Measurements from ENCODE around the gene RPS6KA3. TPM values are rescaled to one million over a fixed set of nuclear protein-coding genes. Genes with fewer than 3 reads are reported as not detected.

The RPS6KA3 gene
- polyA plus RNA-seq, 1 of the 3 experiments (the other 2 are of a cell fraction) = 14.3 TPM

GRCh38 chrX:20269848-20270561, 3.3 kb upstream of the RPS6KA3 start (continued):
- TF ChIP-seq RCOR1 (IDR thresholded peaks at IDR 0.05; ENCODE audit: low read length) (no peak), MEF2A (IDR thresholded peaks at IDR 0.05; ENCODE audit: borderline replicate concordance, low read depth) (no peak), TEAD4 (IDR thresholded peaks at IDR 0.05; ENCODE audit: borderline replicate concordance, insufficient read depth) (no peak)

DNA sequence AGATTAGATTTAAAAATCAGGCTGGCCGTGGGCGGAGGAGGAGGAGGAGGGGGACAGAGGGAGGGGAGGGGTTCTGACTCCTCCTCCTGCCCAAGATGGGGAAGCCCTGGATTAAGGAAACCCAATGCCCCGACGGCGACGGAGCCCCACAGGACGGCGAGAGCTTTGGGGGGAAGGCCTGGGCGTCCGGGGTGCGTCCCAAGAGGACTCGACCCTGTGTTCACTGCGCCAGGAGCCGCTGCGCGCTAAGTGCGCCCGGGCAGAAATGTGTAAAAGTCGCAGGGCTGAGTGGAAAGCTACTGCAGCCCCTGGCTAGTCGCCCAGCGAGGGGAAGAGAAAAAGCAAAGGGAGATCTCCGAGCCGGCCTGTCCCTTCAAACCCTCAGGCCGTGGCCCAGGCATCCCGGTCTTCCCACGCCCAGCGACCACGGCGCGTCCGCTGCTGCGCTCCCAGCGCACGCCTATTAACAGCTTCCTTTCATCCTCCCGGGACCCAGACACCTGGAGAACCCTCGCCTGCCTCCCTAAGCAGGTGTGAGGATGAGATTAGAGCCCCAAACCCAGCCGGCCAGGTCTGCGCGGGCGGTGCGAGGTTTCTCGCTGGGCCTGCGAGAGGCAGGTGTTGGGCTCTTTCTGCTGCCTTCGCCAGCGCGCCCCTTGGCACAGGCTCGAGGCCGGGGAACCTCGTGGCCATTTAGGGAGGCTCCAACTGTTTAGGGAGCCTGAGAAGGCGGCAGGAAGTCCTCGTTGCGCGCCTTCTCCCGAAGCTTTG, 1.4 kb upstream of the RPS6KA3 start:
- no peaks in the 10 kb centered on the region for H3K36me3 ChIP-seq (replicated peaks in 1 of 2; ENCODE audit: control insufficient read depth in 1 of 2, insufficient read depth in 2 of 2, low read length in 1 of 2)
- no peaks in the 10 kb centered on the region; a peak in 2 of 4 replicates for H3K4me1 ChIP-seq (ENCODE audit: control insufficient read depth in 1 of 2, insufficient read depth in 2 of 2, low read depth in 1 of 2, low read length in 1 of 2)
- no peaks in the 10 kb centered on the region; the same call in 1 of the 2 replicates for H3K27me3 ChIP-seq (ENCODE audit: insufficient read depth)
- H3K9me2 ChIP-seq = no peaks in the 10 kb centered on the region
- H3K9me3 ChIP-seq = no peaks in the 10 kb centered on the region
- CTCF ChIA-PET = interaction anchor here (1.0 kb wide), 1 partner anchor 15 kb away, joined by 4 read pairs; no protein-coding TSS in a partner anchor
- no peak overlapping the region for H3K4me3 ChIP-seq (ENCODE audit: low read depth in 2 of 2, low read length in 1 of 2)
- H3K4me2 ChIP-seq = no peak overlapping the region; the same call in 1 of the 2 replicates
- TF ChIP-seq CTCF (IDR thresholded peaks at IDR 0.05) = no peak
- no peak overlapping the region for H3K27ac ChIP-seq (ENCODE audit: low read depth in 2 of 2, low read length in 1 of 2)
- no peak overlapping the region for H3K9ac ChIP-seq
- DNase-seq = peak; percentile 56
- peaks cover 3% of the 10 kb centered on the region; the same call in 1 of the 2 replicates for H4K20me1 ChIP-seq (ENCODE audit: insufficient read depth)
- POLR2A ChIA-PET = no interaction called here
- H3F3A ChIP-seq (replicated peaks; ENCODE audit: insufficient read depth) = peaks cover 13% of the 10 kb centered on the region
- WGBS (ENCODE audit: low lambda C conversion rate) = 78% methylated on average over 31 of the region's 54 CpGs
- no peak overlapping the region for H2AFZ ChIP-seq (ENCODE audit: low read depth)
- H3K79me2 ChIP-seq (ENCODE audit: insufficient read depth) = peaks cover 25% of the 10 kb centered on the region

GRCh38 chrX:20267607-20267930, 860 bp upstream of the RPS6KA3 start:
- Histone ChIP-seq H3K4me3 (ENCODE audit: low read depth in 2 of 2, low read length in 1 of 2) (peak overlapping the region; percentile 50 to 66), H3K27me3 (ENCODE audit: insufficient read depth) (no peaks in the 10 kb centered on the region; the same call in 1 of the 2 replicates), H2AFZ (ENCODE audit: low read depth) (peak overlapping the region; percentile 73; the same call in 1 of the 2 replicates), H3K9me2 (no peaks in the 10 kb centered on the region), H3K79me2 (ENCODE audit: insufficient read depth) (peaks cover 25% of the 10 kb centered on the region), H3K9ac (peak overlapping the region; percentile 62; the same call in 1 of the 2 replicates), H3K9me3 (no peaks in the 10 kb centered on the region), H3K36me3 (replicated peaks in 1 of 2; ENCODE audit: control insufficient read depth in 1 of 2, insufficient read depth in 2 of 2, low read length in 1 of 2) (no peaks in the 10 kb centered on the region), H3K4me1 (ENCODE audit: control insufficient read depth in 1 of 2, insufficient read depth in 2 of 2, low read depth in 1 of 2, low read length in 1 of 2) (no peaks in the 10 kb centered on the region; a peak in 2 of 4 replicates), H3F3A (replicated peaks; ENCODE audit: insufficient read depth) (peaks cover 17% of the 10 kb centered on the region), H3K4me2 (peak overlapping the region; percentile 70), H4K20me1 (ENCODE audit: insufficient read depth) (peaks cover 5% of the 10 kb centered on the region), H3K27ac (ENCODE audit: low read depth in 2 of 2, low read length in 1 of 2) (no peak overlapping the region; a peak in 1 of 4 replicates)
- POLR2A ChIA-PET = no interaction called here
- no peak for DNase-seq
- CTCF ChIA-PET = interaction anchor here (1.3 kb wide), 1 partner anchor 14 kb away, joined by 3 read pairs; no protein-coding TSS in a partner anchor
- WGBS (ENCODE audit: low lambda C conversion rate) = 9% methylated on average over 14 of the region's 14 CpGs
- no peak for TF ChIP-seq EZH2phosphoT487 (IDR thresholded peaks at IDR 0.05; ENCODE audit: borderline replicate concordance, low read depth)
- TF ChIP-seq POLR2AphosphoS5 (IDR thresholded peaks at IDR 0.05; ENCODE audit: low read depth, low read length) = no peak
- TF ChIP-seq MEF2A (IDR thresholded peaks at IDR 0.05; ENCODE audit: borderline replicate concordance, low read depth) = no peak
- TF ChIP-seq ELF1 (IDR thresholded peaks at IDR 0.05) = no peak
- TF ChIP-seq, protein P1, sequence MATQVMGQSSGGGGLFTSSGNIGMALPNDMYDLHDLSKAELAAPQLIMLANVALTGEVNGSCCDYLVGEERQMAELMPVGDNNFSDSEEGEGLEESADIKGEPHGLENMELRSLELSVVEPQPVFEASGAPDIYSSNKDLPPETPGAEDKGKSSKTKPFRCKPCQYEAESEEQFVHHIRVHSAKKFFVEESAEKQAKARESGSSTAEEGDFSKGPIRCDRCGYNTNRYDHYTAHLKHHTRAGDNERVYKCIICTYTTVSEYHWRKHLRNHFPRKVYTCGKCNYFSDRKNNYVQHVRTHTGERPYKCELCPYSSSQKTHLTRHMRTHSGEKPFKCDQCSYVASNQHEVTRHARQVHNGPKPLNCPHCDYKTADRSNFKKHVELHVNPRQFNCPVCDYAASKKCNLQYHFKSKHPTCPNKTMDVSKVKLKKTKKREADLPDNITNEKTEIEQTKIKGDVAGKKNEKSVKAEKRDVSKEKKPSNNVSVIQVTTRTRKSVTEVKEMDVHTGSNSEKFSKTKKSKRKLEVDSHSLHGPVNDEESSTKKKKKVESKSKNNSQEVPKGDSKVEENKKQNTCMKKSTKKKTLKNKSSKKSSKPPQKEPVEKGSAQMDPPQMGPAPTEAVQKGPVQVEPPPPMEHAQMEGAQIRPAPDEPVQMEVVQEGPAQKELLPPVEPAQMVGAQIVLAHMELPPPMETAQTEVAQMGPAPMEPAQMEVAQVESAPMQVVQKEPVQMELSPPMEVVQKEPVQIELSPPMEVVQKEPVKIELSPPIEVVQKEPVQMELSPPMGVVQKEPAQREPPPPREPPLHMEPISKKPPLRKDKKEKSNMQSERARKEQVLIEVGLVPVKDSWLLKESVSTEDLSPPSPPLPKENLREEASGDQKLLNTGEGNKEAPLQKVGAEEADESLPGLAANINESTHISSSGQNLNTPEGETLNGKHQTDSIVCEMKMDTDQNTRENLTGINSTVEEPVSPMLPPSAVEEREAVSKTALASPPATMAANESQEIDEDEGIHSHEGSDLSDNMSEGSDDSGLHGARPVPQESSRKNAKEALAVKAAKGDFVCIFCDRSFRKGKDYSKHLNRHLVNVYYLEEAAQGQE (IDR thresholded peaks at IDR 0.05; ENCODE audit: low read depth, low read length) = no peak
- no peak for TF ChIP-seq TEAD4 (IDR thresholded peaks at IDR 0.05; ENCODE audit: borderline replicate concordance, insufficient read depth)
- no peak for TF ChIP-seq NRF1 (IDR thresholded peaks at IDR 0.05; ENCODE audit: low read depth, low read length)
- TF ChIP-seq MXI1 (IDR thresholded peaks at IDR 0.05; ENCODE audit: low read depth, low read length) = no peak
- no peak for TF ChIP-seq RAD21 (IDR thresholded peaks at IDR 0.05; ENCODE audit: low read length)
- no peak for TF ChIP-seq TAF1 (IDR thresholded peaks at IDR 0.05; ENCODE audit: borderline replicate concordance, low read depth, low read length)
- TF ChIP-seq SIN3A (IDR thresholded peaks at IDR 0.05; ENCODE audit: borderline replicate concordance, low read depth, low read length) = no peak
- TF ChIP-seq, protein P2, sequence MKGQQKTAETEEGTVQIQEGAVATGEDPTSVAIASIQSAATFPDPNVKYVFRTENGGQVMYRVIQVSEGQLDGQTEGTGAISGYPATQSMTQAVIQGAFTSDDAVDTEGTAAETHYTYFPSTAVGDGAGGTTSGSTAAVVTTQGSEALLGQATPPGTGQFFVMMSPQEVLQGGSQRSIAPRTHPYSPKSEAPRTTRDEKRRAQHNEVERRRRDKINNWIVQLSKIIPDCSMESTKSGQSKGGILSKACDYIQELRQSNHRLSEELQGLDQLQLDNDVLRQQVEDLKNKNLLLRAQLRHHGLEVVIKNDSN (IDR thresholded peaks at IDR 0.05; ENCODE audit: borderline replicate concordance, low read depth) = no peak
- no peak for TF ChIP-seq JUND (IDR thresholded peaks at IDR 0.05)
- TF ChIP-seq FOXJ3 (CRISPR knock-in tag; IDR thresholded peaks at IDR 0.05) = no peak

Data from SK-N-SH (cell line).